Osteoblast (primary cell): ENCODE results near the gene FAM120B. TPM values are rescaled to one million over a fixed set of nuclear protein-coding genes. Genes with fewer than 3 reads are reported as not detected.
"Not testable (repeated sequence)": the region's sequence is repeated elsewhere in the genome, so short reads cannot be mapped to it uniquely, and the experiment has no call there.

Source experiments
- DNase-seq: peaks from one replicate; pipeline ENCODE4 v3.0.0; 2011; ENCODE audit warnings: low spot score, mixed read lengths; ENCODE audit not compliant: insufficient read length; ENCODE audit errors: missing footprints
- H2AFZ ChIP-seq: 2 replicates; pipeline ENCODE4 v1.6.0; 2011; ENCODE audit warnings: mild to moderate bottlenecking, low read length
- H3K27ac ChIP-seq: 2 replicates; pipeline ENCODE4 v1.5.1; 2011; ENCODE audit warnings: mild to moderate bottlenecking, low read depth, low read length, moderate library complexity
- H3K27me3 ChIP-seq: 2 replicates; pipeline ENCODE4 v1.6.0; 2012; ENCODE audit warnings: mild to moderate bottlenecking, control low read depth, inconsistent platforms, low read length, moderate library complexity; ENCODE audit not compliant: insufficient read depth
- H3K36me3 ChIP-seq: 2 replicates; pipeline ENCODE4 v1.5.1; 2011; ENCODE audit warnings: mild to moderate bottlenecking, low read length, control low read depth, moderate library complexity; ENCODE audit not compliant: insufficient read depth
- H3K4me1 ChIP-seq: 2 replicates; pipeline ENCODE4 v1.5.1; 2011; ENCODE audit warnings: mild to moderate bottlenecking, low read length, control low read depth, moderate library complexity; ENCODE audit not compliant: insufficient read depth
- H3K4me2 ChIP-seq: 2 replicates; pipeline ENCODE4 v1.6.0; 2011; ENCODE audit warnings: mild to moderate bottlenecking, low read length; ENCODE audit not compliant: insufficient read depth
- H3K4me3 ChIP-seq: fragments of 200-600 bp; sonication (generic); 3 replicates; pipeline ENCODE4 v1.5.1; 2012; ENCODE audit warnings: mild to moderate bottlenecking, low read length, inconsistent platforms; ENCODE audit not compliant: insufficient read depth
- H3K79me2 ChIP-seq: 2 replicates; pipeline ENCODE4 v1.6.0; 2012; ENCODE audit warnings: mild to moderate bottlenecking, low read length, control low read depth, inconsistent platforms; ENCODE audit not compliant: insufficient read depth
- H3K9me3 ChIP-seq: 2 replicates; pipeline ENCODE4 v1.5.1; 2011; ENCODE audit warnings: low read depth, low read length, control low read depth
- H4K20me1 ChIP-seq: 2 replicates; pipeline ENCODE4 v1.6.0; 2012; ENCODE audit warnings: mild to moderate bottlenecking, low read length, control low read depth; ENCODE audit not compliant: insufficient read depth
- CTCF ChIP-seq: IDR thresholded peaks from 2 replicates; pipeline ENCODE4 v1.5.1; 2011; ENCODE audit warnings: mild to moderate bottlenecking, low read depth, low read length, moderate library complexity; ENCODE audit errors: extremely low read depth
- total RNA-seq: library from RNA; depleted of rRNA; stranded (reverse); fragments of >200 nt; gene quantifications from 2 replicates; pipeline ENCODE4 v1.2.3, GENCODE V29; 2012

The FAM120B gene
- total RNA-seq, 1 donor, result 13.4 TPM

- TF ChIP-seq CTCF, result no peak
- H3K4me2 ChIP-seq, result no peak overlapping the region
- H3K36me3 ChIP-seq, result no peaks in the 10 kb centered on the region
- H3K4me3 ChIP-seq, result no peak overlapping the region
- H3K27me3 ChIP-seq, result peaks cover 6% of the 10 kb centered on the region
- DNase-seq, result no peak
- no peaks in the 10 kb centered on the region for H3K79me2 ChIP-seq
- no peak overlapping the region for H3K27ac ChIP-seq
- no peak overlapping the region for H2AFZ ChIP-seq
- no peaks in the 10 kb centered on the region for H4K20me1 ChIP-seq
- no peaks in the 10 kb centered on the region for H3K9me3 ChIP-seq
- H3K4me1 ChIP-seq, result no peaks in the 10 kb centered on the region
These were observed 43.1 kb upstream of the FAM120B start for GRCh38 chr6:170263410-170263809.

- H3K79me2 ChIP-seq, result no peaks in the 10 kb centered on the region
- H3K4me3 ChIP-seq, result no peak overlapping the region
- no peak for TF ChIP-seq CTCF
- no peak for DNase-seq
- H3K27ac ChIP-seq, result no peak overlapping the region
- no peaks in the 10 kb centered on the region for H3K36me3 ChIP-seq
- H3K4me1 ChIP-seq, result no peaks in the 10 kb centered on the region
- H2AFZ ChIP-seq, result no peak overlapping the region
- peaks cover 6% of the 10 kb centered on the region for H3K27me3 ChIP-seq
- no peak overlapping the region for H3K4me2 ChIP-seq
- no peaks in the 10 kb centered on the region for H3K9me3 ChIP-seq
- H4K20me1 ChIP-seq, result no peaks in the 10 kb centered on the region
These were observed 42.5 kb upstream of the FAM120B start for GRCh38 chr6:170264086-170264485.

GRCh38 chr6:170264644-170265043 lies 41.9 kb upstream of the FAM120B start:
- not testable (repeated sequence) for H4K20me1 ChIP-seq, H3K4me2 ChIP-seq, H2AFZ ChIP-seq, H3K4me1 ChIP-seq, DNase-seq, H3K9me3 ChIP-seq, H3K27me3 ChIP-seq, H3K36me3 ChIP-seq, H3K79me2 ChIP-seq, H3K27ac ChIP-seq, H3K4me3 ChIP-seq

GRCh38 chr6:170265655-170266054 lies 40.9 kb upstream of the FAM120B start:
- no peak overlapping the region for H3K4me3 ChIP-seq

More at GRCh38 chr6:170265655-170266054, 40.9 kb upstream of the FAM120B start:
- no peak for TF ChIP-seq CTCF
- Histone ChIP-seq H3K27me3 (peaks cover 6% of the 10 kb centered on the region), H2AFZ (no peak overlapping the region), H3K4me1 (no peaks in the 10 kb centered on the region), H3K27ac (no peak overlapping the region), H4K20me1 (no peaks in the 10 kb centered on the region), H3K4me2 (no peak overlapping the region), H3K79me2 (no peaks in the 10 kb centered on the region), H3K36me3 (no peaks in the 10 kb centered on the region), H3K9me3 (no peaks in the 10 kb centered on the region)
- DNase-seq, result no peak
